GM19240 (cell line): Measurements from ENCODE around the gene DAAM1.
A peak's percentile ranks its signal among the peaks of the same experiment; 100 is the strongest.

Experiments
- DNase-seq: peaks from one replicate; pipeline ENCODE4 v3.0.0; 2011; ENCODE audit warnings: low spot score; ENCODE audit not compliant: insufficient read length

Gene DAAM1

GRCh38 chr14:59187802-59188460 lies 536 bp upstream of the DAAM1 start:
- DNase-seq, result no peak

DNA sequence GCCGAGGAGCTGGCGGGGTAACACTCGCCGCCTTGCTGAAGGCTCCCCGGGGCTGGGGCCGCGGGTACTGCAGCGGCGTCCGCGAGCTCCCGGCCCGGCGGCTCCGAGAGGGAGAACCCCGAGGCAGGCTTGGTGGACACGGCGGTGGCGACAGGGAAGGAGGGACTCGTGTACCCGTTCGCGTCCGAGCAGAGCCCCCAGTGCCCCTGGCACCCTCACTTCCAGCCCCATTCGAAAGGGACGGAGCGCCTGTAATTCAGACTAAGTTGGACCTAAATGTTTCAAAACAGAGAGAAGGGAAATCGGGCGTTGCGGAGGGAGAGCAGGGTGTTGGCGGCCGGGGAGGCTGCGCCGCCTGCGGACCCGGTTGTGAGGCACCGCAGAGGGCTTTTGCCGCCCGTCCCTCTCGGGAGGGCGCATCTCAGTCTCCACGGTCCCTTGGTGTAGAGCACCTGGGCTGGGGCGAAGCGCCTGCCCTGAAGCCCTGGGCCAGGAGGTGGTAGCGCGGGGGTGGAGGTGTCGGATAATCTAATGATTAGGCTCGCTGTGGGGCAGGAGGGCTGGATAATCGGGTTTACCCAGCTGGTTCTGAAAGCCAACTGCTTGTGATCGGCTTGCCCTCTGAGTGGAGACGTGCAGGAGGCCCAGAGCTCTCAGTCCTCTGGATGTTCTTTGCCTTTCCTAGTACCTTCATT lies 771 bp downstream of the DAAM1 start:
- no peak for DNase-seq

DNA sequence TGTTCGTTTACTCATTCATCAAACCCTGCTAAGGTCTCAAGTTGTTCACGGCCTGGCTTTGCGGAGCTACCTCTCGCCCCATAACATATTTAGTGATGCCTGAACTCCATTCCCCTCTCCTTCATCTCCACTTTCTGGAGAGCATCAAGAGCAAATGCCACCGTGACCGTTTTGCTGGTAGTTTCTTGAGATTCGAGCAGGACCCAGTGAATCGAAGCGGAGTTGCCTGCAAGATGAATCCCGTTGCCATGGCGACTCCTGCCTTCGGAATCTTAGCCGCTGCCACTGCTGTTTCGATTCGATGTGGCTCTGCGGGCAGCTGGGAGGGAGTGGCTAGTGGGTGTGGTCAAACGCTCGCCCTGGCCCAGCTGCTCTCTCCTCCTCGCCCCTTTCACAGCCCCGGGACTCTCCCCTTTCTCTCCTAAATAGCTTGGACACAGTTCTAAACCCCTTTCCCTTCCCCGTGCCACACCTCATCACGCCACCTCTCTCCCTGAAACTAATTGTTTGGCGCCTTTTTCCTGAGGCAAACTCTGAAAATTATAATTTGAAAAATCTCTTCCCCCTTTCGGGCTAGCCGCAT lies 1.4 kb downstream of the DAAM1 start:
- peak; percentile 64 for DNase-seq

DNA sequence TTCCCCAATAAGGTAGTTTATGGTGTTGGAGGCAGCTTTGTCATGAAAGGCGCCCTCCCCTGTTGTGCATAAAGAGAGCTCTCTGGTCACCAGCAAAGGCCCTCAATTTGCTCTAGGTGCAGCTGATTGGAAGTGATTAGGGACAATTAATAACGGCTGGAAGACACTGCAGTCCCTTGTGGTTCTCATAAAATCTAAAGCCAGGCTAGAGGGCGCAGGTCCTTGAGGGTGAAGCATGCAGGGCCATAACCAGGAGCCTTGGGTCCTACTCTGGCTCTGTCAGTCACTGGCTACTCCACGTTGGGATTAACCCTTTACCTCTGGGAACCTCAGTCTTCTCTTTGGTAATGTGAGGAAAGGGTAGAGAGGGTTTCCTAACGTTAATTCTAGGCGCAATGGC lies 1.9 kb downstream of the DAAM1 start:
- DNase-seq, result no peak

- no peak for DNase-seq
Measured at GRCh38 chr14:59195912-59196311, 7.4 kb downstream of the DAAM1 start.

DNA sequence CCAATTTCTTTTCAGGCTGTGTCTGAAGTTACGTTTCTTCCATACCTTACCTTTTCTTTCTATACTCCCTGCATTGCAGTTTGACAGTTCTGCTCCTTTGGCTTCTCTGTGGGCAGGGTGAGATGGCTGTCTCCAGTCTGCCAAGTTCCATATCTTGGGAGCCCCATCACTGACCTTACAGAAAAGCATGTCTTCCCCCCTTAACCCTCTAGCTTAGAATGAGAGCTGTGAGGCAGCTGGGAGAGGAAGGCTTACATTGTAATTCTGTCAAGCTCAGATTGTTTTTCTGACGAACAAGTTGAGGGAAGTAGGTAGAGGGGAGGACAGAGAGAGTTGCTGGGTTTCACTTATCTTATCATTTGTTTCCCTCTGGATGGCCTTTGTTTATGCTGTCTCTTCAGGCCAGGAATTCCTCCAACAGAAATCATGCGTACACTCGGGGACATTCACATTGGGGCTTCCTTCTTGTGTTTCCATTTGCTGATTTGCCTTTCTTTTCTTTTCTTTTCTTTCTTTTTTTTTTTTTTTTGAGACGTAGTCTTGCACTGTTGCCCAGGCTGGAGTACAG lies 9.3 kb downstream of the DAAM1 start:
- DNase-seq, result no peak

DNA sequence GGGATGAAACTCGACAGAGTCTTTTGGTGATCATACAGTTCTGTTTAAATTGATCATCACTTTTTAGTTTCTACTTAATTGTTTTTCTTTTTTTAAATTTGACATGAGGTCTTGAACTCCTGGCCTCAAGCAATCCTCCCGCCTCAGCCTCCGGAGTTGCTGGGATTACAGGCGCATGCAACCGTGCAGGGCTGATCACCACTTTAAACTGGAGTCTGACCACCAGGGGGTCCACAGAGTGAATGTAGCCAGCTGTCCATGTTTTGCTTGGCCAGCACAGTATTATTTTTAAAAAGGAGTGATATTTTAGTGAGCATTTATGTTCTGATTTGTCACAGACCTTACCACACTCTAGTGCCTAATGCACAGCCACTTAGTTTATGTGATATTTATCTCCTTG lies 10.7 kb downstream of the DAAM1 start:
- no peak for DNase-seq

GRCh38 chr14:59199614-59200013 lies 11.1 kb downstream of the DAAM1 start:
- DNase-seq, result no peak

- DNase-seq, result no peak
Measured at GRCh38 chr14:59200195-59200594, 11.7 kb downstream of the DAAM1 start.

DNA sequence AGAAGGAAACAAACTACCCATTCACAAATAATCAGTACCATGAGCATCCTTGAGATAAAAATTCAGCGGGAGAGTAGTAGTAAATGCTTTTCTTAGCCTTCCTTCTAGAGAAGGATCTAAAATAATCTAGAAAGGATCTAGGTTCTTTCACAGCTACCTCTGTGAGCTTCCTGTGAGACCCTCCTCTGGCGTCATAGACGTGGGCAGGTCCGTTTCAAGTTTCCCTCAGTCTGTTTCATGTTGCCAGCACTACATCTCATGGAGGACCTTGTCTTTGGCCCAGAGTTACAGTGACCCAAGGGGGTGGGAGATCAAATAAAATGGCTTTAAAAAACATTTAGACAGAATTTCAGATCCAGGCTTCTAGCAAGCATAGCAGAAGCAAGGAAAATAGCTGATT lies 13.6 kb downstream of the DAAM1 start:
- no peak for DNase-seq

GRCh38 chr14:59204305-59204704 lies 15.8 kb downstream of the DAAM1 start:
- DNase-seq, result no peak

GRCh38 chr14:59206892-59207291 lies 18.4 kb downstream of the DAAM1 start:
- DNase-seq, result no peak

- no peak for DNase-seq
Measured at GRCh38 chr14:59207506-59207933, 19.1 kb downstream of the DAAM1 start.

GRCh38 chr14:59208224-59208814 lies 19.9 kb downstream of the DAAM1 start:
- DNase-seq, result no peak

DNA sequence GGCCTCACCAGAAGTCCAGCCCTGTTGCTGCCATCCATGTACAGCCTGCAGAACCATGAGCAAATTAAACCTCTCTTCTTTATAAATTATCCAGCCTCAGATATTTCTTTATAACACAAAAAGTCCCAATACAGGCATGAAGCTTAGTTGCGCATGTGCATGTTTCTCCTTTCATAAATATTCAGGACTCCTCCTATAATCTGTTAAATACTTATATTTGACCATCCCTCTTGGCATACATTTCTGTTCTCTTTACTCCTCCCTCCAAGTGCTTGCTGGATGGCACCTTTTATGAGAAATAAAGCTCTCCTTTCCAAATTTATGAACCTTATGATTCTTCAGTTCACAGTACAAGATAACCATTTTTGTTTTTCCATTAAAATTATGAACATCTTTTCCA lies 20.5 kb downstream of the DAAM1 start:
- no peak for DNase-seq

DNA sequence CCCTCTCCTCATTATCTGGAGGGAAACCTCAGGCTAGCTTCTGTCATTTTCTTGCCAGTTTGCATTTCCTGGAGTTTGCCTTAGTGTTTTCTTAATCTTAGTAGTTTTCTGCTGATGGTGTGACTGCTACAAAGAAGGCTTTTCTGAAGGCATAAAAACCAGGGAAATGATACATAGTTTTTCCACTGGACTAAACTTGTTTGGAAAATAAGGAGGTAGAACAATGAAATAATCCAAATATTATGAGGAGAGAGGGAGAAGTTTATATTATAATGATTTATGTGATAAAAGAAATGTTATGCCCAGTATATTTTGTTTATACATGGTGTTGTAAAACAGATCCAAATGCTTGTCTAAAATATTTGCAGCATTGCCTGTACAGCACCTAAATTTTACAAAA lies 22.2 kb downstream of the DAAM1 start:
- no peak for DNase-seq

- DNase-seq, result no peak
Measured at GRCh38 chr14:59213368-59214315, 25.2 kb downstream of the DAAM1 start.

- no peak for DNase-seq
Measured at GRCh38 chr14:59214702-59215302, 26.3 kb downstream of the DAAM1 start.

DNA sequence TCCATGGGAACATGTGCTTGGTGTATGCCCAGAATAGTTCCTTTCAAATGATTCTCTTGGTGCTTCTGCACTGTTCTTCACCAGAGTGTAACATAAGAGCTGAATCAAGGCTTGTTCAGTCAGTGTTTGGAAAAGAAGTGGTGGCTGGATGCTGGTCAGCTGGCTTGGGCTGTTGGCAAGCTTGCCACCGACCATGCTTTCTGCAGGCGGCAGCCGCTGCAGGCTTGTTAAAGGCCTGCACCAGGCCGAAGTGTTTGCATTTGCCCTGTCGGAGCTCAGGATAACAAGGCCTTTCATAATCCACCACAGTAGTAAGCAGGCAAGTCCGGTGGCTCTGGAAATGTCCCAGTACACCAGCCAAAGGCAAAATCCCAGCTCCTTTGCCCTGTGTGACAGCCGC lies 26.9 kb downstream of the DAAM1 start:
- no peak for DNase-seq

- no peak for DNase-seq
Measured at GRCh38 chr14:59215757-59216156, 27.3 kb downstream of the DAAM1 start.

DNA sequence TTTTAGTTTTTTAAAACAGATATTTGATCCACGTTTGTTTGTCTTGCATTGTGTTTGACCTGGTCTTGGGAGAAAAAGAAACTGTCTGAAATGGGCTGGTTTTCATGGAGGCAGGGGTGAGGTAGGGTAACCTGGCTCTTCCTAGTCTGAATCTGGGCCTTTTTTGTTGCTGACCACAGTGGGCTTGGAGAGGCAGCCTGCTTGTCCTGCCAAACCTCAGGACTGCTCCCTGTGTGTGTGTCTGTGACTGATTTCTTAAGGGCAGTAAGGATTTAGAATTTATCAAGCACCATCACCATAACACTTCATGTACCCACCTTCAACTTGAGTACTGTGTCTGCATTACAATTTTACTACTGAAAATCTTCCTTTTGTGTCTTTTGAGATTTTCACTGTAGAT lies 28.5 kb downstream of the DAAM1 start:
- no peak for DNase-seq
